NCI-H1417 (cell line): Measurements from ENCODE around the gene BICDL2.

Source experiments
- DNase-seq, 3 experiments: peaks; one replicate each; lab custom pipeline; 2025; lab: John Stamatoyannopoulos, UW

The BICDL2 gene

DNA sequence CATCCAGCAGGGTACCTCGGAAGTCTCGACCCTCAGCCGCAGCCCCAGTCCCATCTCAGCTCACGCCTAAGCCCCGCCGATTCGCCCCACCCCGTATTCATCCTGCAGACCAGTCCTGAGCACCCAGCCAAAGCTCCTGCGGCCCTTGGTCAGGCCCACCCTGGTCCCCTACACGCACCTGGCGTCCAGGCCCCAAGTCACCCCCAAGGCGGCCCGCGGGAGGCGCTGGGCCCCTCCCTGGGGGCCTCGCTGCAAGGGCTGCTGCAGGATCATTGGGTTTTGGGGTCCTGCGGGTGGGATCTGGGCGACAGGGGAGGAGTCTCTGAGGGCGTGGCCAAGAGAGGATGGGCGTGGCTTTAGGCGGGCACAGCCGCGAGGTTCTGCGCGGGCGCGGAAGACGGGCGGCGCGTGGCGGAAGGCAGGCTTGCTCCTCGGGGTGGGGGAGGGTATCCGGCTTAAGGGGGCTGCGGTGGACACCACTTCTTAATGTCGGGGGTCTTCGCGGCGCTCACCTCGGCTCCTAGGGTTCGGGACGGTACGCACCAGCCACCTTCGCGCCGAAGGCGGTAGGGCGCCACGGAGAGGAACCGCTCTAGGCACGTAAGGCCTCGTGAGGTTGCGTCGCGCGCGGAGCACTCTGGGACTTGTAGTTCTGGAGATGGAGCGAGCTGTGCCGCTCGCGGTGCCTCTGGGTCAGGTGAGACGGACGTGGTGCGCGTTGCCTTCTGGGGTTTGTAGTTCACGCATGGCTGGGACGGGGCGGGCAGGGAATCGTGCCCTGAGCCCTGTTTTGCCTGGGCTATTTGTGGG is 12.9 kb downstream of the BICDL2 start, which contains the start of the genes HCFC1R1 and THOC6:
Gene HCFC1R1, minus strand, starts transcription at position 274 of the 810 bp plus-strand sequence. Its CDS starts 1 bp downstream, at position 273.
Gene THOC6, plus strand, starts transcription at position 367 of the 810 bp plus-strand sequence. Its CDS starts 292 bp downstream, at position 659.
- peak; percentile 97 to 99 (median 97) for DNase-seq

DNA sequence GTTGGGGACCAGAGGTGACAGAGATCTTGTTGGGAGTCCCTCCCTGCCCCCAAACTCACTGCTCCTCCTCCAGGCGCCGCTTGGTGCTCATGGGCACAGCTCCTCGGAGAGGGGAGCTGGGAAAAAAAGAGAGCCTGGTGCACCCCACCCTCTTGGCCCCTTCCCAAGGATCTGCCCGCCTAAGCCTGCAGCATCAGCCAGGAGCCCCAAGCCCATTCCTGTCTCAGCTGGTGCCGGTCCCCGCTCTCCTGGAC is 13.4 kb downstream of the BICDL2 start:
- DNase-seq = no peak

DNA sequence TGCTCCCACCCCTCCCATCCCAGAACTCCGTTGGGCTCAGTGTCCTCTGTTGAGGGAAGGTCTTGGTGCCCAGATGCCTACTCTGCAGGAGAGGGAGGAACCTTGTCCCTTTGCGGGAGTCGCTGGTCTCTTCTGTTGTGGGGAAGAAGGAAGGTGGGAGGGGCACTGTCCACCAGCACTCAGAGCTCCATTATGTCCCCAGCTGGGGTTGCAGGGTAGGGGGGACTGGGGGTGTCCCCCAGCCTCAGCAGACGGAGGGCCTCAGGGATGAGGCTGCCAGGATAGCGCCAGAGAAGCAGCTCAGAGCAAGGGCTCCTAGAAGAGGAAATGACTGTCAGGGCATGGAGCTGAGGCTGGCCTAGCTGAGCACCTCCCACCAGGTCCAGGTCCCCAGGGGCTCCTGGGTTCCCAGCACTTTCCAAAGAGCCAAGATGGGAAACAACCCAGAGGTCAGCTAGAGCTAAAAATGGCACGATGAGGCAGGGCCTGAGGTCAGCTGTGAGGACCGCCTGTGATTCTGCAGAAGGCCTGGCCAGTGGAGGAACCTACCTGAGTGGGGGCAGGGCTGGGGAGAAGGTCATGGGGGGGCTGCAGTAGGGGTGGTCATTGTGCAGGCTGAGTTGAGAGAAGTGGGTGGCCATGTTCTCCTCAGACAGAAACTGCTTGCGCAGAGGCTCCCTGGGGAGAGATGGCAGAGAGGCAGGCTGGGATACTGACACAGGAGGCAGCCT is 13.9 kb downstream of the BICDL2 start:
- peak in 1 of 3 experiments; percentile 38 for DNase-seq

DNA sequence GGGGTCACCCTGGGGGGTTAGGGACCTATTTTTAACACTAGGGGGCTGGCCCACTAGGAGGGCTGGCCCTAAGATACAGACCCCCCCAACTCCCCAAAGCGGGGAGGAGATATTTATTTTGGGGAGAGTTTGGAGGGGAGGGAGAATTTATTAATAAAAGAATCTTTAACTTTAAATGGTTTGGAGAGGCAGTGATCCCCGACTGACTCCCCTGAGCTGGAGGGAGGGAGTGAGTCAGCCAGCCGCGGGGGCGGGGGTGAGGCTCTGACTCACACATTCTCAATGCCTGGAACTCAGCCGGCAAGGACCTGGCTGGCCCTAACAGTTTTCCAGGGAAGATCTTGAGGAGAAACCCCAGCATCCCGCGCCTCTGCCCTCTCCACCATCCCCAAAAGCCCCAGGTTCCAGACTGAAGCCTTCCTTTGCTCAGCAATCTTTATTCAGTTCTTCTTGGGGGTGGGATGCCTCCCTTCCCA is 14.5 kb downstream of the BICDL2 start:
- no peak for DNase-seq

DNA sequence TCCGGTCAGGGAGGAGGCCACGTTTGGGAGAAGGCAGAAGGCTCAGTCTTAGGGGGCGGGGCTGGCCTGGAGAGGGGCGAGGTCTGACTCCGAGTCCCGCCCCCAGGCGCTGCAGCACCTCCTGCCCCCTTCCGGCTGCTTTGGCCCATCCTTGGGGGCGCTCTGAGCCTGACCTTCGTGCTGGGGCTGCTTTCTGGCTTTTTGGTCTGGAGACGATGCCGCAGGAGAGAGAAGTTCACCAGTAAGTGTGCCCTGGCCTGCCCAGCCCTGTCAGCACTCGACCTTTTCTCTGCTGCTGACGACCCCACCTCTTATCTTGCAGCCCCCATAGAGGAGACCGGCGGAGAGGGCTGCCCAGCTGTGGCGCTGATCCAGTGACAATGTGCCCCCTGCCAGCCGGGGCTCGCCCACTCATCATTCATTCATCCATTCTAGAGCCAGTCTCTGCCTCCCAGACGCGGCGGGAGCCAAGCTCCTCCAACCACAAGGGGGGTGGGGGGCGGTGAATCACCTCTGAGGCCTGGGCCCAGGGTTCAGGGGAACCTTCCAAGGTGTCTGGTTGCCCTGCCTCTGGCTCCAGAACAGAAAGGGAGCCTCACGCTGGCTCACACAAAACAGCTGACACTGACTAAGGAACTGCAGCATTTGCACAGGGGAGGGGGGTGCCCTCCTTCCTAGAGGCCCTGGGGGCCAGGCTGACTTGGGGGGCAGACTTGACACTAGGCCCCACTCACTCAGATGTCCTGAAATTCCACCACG is 15.1 kb downstream of the BICDL2 start:
- peak; percentile 41 to 76 (median 57) for DNase-seq

DNA sequence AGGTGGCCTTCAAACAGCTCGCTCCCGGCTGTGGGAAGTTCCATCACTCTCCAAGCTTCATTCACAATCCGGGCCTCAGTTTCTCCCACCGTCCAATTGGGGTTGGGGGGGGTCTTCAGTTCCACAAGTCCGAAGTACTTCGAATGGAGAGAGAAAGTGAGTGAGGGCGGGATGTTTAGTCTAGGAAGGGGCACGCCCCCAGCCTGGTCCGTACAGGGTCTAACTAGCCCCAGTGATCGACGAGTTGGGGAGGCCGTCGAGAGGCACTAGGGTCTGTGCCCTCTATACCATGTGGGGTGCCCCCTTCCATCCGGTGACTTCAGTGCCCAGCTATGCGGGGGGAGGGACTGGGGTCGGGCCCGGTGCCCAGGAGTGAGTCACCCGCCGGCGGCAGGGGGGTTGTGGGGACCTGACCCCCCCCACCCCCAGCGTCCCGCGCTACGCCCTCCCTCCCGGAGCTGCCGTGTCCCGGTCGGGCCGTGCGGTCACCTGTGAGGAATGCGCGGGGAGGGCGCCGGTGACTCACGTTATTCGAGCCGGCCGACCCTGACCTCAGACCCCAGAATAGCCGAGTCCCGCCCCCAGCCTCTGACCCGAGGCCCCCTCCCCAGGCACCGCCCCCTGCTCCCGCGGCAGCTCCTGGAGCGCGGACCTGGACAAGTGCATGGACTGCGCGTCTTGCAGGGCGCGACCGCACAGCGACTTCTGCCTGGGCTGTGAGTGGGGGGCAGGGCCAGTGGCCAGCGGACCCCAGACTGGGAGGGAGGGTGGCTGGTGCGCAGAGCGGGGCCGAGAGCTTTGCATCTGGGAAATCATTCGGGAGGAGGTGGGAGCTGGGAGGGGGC is 15.9 kb downstream of the BICDL2 start:
- DNase-seq = peak; percentile 42 to 68 (median 57)

DNA sequence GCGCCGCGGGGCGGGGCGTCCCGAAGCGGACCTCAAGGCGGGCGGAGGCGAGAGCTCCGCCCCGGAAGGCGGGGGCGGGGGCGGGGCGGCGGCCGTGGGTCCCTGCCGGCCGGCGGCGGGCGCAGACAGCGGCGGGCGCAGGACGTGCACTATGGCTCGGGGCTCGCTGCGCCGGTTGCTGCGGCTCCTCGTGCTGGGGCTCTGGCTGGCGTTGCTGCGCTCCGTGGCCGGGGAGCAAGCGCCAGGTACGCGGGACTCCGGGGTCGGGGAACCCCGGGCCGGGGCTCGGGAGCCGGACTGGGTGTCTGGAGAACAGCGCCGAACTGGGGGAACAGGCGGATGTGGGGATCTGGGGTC is 16.5 kb downstream of the BICDL2 start, which contains the start of gene TNFRSF12A:
Gene TNFRSF12A, plus strand, starts transcription at position 122 of the 357 bp plus-strand sequence. Its CDS starts 30 bp downstream, at position 152.
- peak; percentile 65 to 93 (median 66) for DNase-seq

DNA sequence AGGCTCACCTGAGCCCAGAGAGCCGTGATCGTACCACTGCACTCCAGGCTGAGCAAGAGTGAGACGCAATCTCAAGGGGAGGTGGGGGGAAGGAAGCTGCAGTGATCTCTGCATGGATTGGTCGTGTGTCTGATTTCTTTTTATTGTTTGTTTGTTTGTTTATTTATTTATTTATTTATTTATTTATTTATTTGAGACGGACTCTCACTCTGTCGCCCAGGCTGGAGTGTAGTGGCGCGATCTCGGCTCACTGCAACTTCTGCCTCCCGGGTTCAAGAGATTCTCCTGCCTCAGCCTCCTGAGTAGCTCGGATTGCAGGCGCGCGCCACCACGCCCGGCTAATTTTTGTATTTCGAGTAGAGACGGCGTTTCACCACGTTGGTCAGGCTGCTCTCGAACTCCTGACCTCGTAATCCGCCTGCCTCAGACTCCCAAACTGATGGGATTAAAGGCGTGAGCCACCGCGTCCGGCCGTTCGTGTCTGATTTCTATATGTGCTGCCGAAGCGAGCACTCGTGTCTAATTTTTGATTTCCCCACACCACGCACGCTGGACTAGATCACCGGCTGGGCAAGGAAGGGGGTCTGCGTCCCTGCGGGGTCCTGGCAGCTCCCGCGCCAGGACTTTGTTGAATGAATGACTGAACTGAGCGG is 17.0 kb downstream of the BICDL2 start:
- no peak for DNase-seq

DNA sequence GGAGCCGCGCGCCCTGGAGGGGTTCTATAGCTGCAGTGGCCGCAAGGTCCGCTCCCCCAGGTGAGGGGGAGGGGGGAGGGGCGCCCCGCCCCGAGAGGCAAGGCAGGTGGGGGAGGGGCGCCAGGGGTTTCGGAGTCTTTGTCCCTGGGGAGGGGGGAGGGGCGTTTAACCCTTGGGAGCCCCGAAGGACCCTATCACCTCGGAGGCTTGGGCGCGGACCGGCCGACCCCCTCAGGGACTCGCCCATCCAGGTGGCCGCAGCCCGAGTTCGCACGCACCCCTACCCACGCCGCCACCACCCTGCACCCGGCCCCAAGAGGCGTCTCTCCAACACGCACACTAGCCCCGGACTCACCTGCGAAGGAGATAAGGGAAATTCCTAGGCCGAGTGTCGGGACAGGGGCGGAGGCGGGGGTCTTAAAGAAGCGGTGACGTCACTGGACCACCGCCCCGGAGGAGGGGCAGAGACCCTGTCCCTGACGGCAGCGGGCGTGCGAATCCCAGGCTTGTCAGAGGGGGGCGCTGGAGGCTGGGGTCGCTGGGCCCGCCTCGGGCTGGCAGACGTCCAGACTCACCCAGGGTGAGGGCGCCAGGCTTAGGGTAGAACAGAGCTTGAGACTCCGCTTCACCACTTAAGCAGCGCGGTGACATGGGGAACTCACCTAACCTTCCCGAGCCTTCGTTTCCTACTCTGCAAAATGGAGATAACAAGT is 18.8 kb downstream of the BICDL2 start, which contains the start of gene CLDN6:
Gene CLDN6, minus strand, starts transcription at position 390 of the 713 bp plus-strand sequence. CDS start 2,162 bp downstream, outside the sequence.
- DNase-seq = peak in 1 of 3 experiments; percentile 2

DNA sequence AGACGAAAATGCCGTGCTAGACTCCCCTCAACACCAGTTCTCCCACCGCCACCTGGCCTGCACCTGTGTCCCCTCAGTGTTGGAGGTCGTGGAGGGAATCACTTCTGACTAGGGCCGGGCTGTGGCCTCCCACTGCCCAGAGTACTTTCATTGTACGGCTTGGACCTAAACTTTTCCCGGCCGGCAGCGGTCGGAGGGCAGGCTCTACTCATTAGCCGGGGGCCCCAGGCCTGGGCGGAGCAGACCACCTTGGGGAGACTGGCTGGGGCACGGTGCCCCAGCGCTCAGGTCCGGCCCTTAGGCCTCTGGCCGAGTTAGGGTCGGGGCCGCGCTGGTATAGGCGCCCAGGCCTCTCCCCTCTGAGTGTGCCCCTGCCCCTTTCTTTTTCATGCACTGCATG is 19.4 kb downstream of the BICDL2 start:
- no peak for DNase-seq

DNA sequence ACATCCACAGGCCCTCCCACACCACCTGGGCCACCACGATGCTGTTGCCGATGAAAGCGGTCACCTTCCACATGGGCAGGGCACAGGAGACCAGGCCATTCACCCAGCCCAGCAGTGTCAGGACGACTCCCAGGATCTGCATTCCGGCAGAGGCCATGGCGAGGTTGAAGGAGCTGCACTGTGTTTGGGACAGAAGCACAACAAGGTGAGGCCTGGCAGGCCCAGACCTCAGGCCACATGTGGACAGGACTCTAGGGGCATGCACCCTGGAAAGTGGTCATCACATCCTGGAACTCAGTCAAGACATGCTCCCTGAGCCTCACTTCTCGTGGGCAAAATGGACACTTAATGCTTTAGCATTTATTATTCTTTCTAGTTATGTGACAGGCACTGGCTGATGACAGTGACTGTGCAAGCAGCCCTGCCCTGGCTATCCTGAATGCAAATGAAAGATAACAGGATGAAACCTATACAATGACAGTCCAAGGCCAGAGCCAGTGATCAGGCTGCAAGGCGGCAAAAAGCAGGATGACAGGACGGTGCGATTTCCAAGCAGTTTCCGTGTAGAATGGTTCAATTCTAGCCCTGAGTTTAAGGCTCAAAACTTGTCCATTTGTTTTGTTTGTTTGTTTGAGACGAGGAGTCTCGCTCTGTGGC is 20.8 kb downstream of the BICDL2 start:
- DNase-seq = no peak

DNA sequence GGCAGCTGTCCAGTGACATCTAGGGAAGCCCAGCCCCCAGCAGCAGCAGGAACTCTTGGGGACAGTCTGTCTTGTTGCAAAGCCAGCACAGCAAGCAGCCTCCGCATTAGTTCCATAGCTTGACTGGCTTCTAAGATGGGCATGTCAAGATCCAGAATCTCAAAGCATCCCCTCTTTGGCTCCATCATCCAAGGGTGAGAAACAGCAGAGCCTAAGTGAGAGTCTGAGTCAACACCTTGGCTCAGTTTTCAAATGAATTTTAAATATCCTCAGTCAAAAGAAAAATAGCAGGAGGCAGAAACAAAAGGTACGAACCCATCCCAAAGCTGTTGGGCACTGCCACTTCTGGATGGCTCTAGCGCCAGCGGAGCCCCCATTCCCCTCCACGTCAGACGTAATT is 21.8 kb downstream of the BICDL2 start:
- no peak for DNase-seq

DNA sequence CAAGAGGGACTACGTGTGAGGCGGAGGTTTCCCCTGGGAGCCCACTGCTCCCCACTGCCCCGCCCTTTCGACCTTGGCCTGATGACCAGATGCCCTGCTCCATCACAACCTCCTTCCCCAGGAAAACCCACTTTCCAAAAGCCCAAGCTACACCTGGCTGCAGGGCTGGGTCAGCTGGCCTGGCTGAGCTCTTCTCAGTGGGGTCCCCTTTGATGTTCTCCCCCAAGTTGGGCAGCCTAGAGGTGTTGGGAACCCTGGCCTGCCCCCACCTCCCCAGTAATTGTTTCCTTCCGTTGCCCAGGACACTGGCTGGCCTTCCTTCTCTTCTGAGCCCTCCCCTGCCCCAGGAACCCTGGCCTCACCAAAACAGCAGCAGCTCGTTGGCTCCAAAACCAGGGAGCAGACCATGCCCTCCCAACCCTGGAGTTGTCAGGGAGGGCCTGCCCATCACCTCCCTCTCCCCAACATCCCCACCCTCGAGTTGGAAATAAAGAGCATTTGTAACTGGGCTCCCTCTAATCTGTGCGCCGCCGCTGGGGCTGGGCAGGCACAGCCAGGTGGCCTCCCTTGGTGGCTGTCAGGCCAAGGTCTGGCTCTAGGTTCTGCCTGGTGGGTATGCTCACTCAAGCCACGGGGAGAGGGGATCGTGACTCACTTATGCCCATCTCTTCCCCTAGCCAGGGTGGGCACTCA is 22.6 kb downstream of the BICDL2 start:
- no peak for DNase-seq

DNA sequence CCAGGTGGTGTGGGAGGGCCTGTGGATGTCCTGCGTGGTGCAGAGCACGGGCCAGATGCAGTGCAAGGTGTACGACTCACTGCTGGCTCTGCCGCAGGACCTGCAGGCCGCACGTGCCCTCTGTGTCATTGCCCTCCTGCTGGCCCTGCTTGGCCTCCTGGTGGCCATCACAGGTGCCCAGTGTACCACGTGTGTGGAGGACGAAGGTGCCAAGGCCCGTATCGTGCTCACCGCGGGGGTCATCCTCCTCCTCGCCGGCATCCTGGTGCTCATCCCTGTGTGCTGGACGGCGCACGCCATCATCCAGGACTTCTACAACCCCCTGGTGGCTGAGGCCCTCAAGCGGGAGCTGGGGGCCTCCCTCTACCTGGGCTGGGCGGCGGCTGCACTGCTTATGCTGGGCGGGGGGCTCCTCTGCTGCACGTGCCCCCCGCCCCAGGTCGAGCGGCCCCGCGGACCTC is 23.2 kb downstream of the BICDL2 start:
- DNase-seq = peak in 1 of 3 experiments; percentile 47

DNA sequence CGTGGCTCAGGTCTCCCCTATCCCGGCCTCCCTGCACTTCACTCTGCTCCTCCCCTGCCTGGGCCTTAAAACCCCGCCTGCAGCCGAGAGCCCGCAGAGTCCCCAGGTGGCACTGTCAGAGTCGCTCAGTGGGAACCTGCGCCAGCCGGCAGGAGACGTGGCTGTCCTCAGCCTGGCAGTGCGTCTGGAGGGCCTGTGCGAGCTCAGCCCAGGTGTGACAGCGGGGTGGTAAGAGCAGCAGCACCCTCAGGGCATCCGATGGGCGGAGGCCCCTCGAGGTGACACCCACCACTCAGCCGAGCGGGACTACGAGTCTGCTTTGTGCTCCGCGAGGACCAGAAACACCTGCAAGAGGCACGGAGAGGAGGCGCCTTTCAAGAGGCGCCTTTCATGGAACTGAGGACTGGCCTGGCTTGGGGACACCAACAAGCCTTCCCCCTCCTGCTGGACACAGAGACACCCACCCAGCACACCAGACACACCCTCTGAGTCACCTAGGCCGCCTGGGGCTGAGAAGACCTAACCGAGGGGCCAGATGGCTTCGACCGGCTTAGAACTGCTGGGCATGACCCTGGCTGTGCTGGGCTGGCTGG is 23.8 kb downstream of the BICDL2 start, which contains the start of gene CLDN9:
Gene CLDN9, plus strand, starts transcription at position 96 of the 593 bp plus-strand sequence. Its CDS starts 440 bp downstream, at position 536.
- DNase-seq = peak; percentile 87 to 95 (median 92)

DNA sequence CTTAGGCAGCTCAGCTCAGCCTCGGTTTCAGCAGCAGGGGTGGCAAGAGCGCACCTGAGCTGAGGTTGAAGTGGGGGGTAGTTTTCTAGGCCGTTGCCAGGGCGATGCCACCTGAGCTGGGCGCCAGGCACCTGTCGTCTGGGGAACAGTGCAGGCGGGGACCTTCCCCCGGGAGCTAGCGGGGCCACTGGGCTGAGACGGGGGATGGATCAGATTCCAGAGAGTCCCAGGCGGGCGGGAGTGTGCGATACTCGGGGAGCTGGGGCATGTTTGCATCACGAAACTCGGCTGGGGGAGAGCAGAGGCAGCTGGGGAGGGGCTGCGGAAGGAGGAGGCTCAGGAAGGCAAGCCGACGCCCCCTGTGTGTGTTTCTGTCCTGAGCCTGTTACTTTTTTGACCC is 24.5 kb downstream of the BICDL2 start:
- peak; percentile 81 to 94 (median 90) for DNase-seq

DNA sequence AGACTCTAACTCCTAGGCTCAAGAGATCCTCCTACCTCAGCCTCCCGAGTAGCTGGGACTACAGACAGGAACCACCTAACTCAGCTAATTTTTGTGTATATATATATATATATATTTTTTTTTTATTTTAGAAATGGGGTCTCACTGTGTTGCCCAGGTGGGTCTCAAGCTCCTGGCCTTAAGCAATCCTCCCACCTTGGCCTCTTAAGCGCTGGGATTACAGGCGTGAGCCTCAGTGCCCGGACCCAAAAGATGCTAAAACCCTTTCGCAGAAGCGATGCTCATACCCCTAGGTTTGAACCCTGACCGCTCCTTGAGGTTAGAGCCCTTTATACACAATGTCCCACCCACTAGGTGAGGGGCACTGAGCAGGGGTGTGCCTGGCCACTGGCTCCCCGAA is 26.2 kb downstream of the BICDL2 start:
- no peak for DNase-seq
